WTC11 (cell line): Measurements from ENCODE around the gene HRH4.

ENCODE experiments used
- CREM ChIP-seq: sonication (generic); formaldehyde crosslinking; IDR thresholded peaks from 2 replicates; pipeline ENCODE4 v1.8.1; 2022; ENCODE audit warnings: mild to moderate bottlenecking, missing genetic modification reagents, moderate library complexity
- CTCF ChIP-seq: fragments of 200-600 bp; IDR thresholded peaks from 2 replicates; pipeline ENCODE4 v1.8.0; 2022; ENCODE audit warnings: antibody characterized with exemption
- JUN ChIP-seq: sonication (generic); formaldehyde crosslinking; IDR thresholded peaks from 2 replicates; pipeline ENCODE4 v1.8.0; 2023; ENCODE audit warnings: mild to moderate bottlenecking, missing genetic modification reagents
- MXD4 ChIP-seq: fragments of 250-450 bp; sonication (Bioruptor Pico); IDR thresholded peaks from 2 replicates; pipeline ENCODE4 v1.8.0; 2021; ENCODE audit warnings: mild to moderate bottlenecking, moderate library complexity, borderline replicate concordance
- PRRX2 ChIP-seq: fragments of 250-450 bp; sonication (Bioruptor Pico); IDR thresholded peaks from 2 replicates; pipeline ENCODE4 v1.8.0; 2021; ENCODE audit warnings: mild to moderate bottlenecking
- RELA ChIP-seq: sonication (generic); formaldehyde crosslinking; IDR thresholded peaks from 2 replicates; pipeline ENCODE4 v1.8.1; 2022; ENCODE audit warnings: missing genetic modification reagents, mild to moderate bottlenecking, borderline replicate concordance

- no peak for TF ChIP-seq CTCF
- no peak for TF ChIP-seq MXD4 (CRISPR knock-in tag)
- no peak for TF ChIP-seq CREM (CRISPR knock-in tag)
- no peak for TF ChIP-seq PRRX2 (CRISPR knock-in tag)
- TF ChIP-seq JUN: no peak
- TF ChIP-seq RELA (CRISPR knock-in tag): no peak
These were observed 26.2 kb downstream of the HRH4 start for GRCh38 chr18:24486684-24487083.
